Fibroblast of lung (primary cell): ENCODE data around the gene P4HA3.

Experiments used
- CTCF ChIP-seq, 2 donors: IDR thresholded peaks in 1 of 2; conservative IDR thresholded peaks in 1 of 2; 1 replicate in 1 of 2; 2 replicates in 1 of 2; pipeline ENCODE4 v1.5.1; 2011 to 2012; ENCODE audit warnings: low read length in 2 of 2, control low read depth in 1 of 2, inconsistent platforms in 1 of 2, low read depth in 1 of 2, mild to moderate bottlenecking in 1 of 2
- EZH2 ChIP-seq: IDR thresholded peaks from 2 replicates; pipeline ENCODE4 v1.5.1; 2012; ENCODE audit warnings: low read length, control low read depth, mild to moderate bottlenecking; ENCODE audit errors: missing control alignments

- TF ChIP-seq CTCF (conservative IDR thresholded peaks at IDR 0.05 in 1 of 2, IDR thresholded peaks at IDR 0.05 in 1 of 2; ENCODE audit: low read depth in 1 of 2, low read length in 2 of 2): no peak
- TF ChIP-seq EZH2: no peak
These were observed 23.3 kb downstream of the P4HA3 start for GRCh38 chr11:74288161-74288560.
